GM12865 (cell line): ENCODE measurements around the gene EYA4.

ENCODE experiments used
- DNase-seq: peaks from one replicate; pipeline ENCODE4 v3.0.0; 2010; ENCODE audit warnings: low read depth
- H3K4me3 ChIP-seq: 2 replicates; pipeline ENCODE4 v1.5.1; 2011; ENCODE audit warnings: mild to moderate bottlenecking, low read depth, low read length, control low read depth
- TF ChIP-seq, protein P1 (sequence below): IDR thresholded peaks from 2 replicates; pipeline ENCODE4 v1.5.1; 2011; ENCODE audit warnings: low read length, control low read depth, low read depth, inconsistent platforms; ENCODE audit not compliant: insufficient read depth; ENCODE audit errors: missing control alignments

EYA4 gene

DNA sequence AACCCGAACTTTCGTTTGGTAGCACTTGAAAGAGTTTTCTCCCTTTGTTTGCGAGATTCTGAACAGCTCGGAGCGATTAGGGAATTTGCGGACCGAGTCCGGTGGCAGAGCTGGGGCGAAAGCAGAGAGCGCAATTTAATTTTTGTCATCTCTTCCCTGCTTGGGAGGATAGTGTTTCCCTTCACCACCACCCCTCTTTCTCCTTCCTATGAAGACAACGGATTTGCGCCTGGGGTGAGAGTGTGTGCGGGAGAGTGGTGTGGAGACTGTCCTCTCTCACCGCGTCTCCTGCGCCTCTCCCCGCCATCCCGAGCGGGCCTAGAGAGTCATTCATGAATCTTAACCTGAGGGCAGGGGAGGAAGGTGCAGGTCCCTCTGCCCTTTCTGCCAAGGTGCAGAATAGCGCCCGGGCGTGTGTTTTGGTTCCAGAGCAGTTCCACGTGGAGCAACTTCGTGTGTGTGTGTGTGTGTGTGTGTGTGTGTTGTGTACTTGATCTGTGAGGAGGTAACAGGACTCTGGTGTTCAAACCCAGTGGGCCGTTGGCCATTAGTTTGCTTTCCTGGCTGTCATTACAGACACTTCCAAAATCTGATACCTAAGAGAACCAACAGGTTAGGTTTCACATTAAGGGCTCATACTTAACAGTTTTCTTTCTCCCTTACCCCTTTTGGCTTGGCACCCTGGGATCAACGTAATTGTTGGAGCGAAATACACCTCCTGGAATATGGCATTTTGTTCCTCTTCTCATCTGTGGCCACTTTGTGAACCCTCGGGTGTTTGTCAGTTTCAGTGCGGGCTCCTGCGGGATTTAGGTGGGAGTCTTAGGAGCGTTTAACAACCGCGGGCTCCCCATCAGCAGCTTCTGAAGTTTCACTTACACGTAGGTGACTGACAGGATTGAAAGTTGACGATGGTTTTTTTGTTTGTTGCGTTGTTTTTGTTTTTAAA lies 1.8 kb downstream of the EYA4 start:
- TF ChIP-seq, protein P1, sequence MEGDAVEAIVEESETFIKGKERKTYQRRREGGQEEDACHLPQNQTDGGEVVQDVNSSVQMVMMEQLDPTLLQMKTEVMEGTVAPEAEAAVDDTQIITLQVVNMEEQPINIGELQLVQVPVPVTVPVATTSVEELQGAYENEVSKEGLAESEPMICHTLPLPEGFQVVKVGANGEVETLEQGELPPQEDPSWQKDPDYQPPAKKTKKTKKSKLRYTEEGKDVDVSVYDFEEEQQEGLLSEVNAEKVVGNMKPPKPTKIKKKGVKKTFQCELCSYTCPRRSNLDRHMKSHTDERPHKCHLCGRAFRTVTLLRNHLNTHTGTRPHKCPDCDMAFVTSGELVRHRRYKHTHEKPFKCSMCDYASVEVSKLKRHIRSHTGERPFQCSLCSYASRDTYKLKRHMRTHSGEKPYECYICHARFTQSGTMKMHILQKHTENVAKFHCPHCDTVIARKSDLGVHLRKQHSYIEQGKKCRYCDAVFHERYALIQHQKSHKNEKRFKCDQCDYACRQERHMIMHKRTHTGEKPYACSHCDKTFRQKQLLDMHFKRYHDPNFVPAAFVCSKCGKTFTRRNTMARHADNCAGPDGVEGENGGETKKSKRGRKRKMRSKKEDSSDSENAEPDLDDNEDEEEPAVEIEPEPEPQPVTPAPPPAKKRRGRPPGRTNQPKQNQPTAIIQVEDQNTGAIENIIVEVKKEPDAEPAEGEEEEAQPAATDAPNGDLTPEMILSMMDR, result no peak
- no peak for DNase-seq
- H3K4me3 ChIP-seq, result no peak overlapping the region

DNA sequence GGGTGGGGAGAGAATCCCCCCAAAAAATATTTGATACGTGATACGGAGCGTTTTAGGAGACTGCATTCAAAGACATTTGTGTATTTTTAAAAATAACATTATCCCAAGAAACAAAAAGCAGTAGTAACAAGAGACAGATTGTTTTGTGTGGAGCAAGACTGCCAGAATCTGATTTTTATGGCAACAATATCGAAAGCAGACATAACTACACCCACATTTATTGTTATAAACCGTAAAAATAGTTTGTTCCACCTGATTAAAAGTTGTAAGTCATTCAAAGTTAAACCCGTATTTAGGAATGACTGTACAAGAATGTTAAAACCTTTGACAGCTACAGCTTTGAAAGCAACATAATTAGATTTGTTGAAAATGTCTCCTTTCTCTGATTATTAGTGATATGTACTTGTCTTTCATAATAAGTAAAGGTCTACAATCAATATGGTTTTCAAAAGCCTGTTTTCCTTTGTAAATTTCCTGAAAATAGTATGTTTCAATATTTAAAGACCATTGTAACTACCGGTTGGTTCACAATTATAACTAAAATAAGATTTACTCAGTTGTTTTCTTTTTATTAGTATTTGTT lies 2.7 kb downstream of the EYA4 start:
- TF ChIP-seq, protein P1, result no peak
- no peak overlapping the region for H3K4me3 ChIP-seq
- DNase-seq, result no peak

DNA sequence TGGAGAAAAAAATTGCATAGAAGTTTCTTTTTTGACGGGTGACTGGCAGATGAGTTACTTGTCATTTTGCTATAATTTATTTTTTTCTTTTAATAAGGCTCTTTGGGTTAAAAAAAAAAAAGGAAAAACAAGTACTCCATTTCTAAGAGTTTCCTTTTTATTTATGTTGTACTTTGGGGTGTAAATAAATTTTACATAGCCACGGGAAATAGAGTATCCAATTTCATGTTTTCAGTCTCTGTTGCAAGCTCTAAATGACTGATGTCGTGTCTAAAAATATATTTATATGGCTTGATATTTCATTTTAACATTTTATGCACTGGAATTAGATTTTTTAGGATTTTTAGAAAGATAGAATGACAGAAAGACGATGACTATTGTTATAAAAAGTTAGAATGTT lies 3.4 kb downstream of the EYA4 start:
- DNase-seq, result no peak

DNA sequence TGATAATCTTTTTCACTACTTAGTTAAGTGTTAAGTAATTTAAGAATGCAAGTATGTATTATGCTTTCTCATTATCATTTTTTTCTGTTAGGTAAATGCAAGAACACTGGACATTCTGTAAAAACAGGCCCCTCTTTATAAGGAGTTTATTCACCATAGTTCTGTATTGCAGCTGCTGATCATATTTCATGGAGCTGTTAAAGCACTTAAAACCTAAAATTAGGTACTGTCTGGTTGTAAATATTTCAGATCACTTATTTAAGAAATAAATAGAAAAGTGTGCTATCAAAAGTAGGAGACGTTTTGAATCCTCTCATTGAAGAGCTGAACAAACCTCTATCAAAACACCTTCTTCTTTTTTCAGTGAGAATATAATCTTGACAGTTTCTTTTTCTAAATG lies 3.9 kb downstream of the EYA4 start:
- H3K4me3 ChIP-seq, result no peak overlapping the region
- TF ChIP-seq, protein P1, result no peak
- DNase-seq, result no peak

More for the DNA sequence above, 3.4 kb downstream of the EYA4 start:
- TF ChIP-seq, protein P1, result no peak
- H3K4me3 ChIP-seq, result no peak overlapping the region

DNA sequence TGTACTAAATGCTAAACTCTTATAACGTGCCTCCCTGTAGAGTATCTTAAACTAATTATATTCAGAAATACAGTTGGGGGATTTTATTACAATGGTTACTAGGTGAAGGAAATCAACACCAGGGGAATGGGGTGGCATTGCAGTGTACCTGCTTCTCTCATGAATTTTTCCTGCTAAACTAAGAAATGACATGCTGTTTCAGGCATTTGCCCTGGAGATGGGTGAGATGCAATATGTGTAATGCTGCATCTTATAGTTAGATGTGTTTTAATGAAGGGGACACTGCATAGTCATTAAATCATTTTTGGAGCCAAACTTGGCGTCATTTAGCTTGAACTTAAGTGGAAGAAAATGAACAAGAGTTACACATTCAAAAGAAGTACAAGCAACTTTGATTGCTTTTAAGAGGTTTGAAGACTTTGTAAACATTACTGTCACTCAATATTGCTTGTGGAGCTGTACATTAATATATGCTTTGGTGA lies 4.3 kb downstream of the EYA4 start:
- no peak for DNase-seq
- TF ChIP-seq, protein P1, result no peak
- H3K4me3 ChIP-seq, result no peak overlapping the region

DNA sequence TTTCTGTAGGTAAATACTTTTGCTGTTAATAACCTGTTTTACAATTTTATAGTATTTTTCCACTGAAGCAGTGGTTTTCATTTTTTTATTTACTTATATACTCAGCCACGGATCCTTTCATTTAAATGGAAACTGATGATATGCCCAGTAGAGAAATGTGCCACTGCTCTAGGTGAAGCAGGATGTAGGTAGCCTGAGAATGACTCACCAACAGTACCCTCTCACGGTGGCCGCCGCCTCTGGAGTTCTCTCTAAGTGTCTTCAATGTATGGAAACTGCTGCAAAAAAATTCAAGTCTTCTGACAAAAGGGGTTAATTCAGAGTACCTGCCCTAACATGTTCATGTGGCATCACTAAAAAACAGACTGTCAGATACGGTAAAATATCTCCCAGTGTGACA lies 6.4 kb downstream of the EYA4 start:
- TF ChIP-seq, protein P1, result no peak
- no peak for DNase-seq
- H3K4me3 ChIP-seq, result no peak overlapping the region
